IMR-90 (cell line): ENCODE measurements around the gene OR7G3. TPM values are rescaled to one million over a fixed set of nuclear protein-coding genes. Genes with fewer than 3 reads are reported as not detected.

Experiments
- ATAC-seq: fragments of 200-7000 bp; cut with Tn5 transposase; 2 replicates; pipeline ENCODE4 v1.9.1; 2020; ENCODE audit warnings: low read depth, mild to moderate bottlenecking, moderate library complexity
- BruUV-seq: library from RNA; stranded (reverse); fragments of 400-500 nt; replicated peaks from 2 replicates; lab custom pipeline; 2021; lab: Mats Ljungman, UMichigan
- CTCF ChIA-PET: fragments of 300-600 bp; formaldehyde crosslinking; extraction: SDS; loops from one replicate; lab custom pipeline; 2021; ENCODE audit warnings: antibody characterized with exemption; lab: Yijun Ruan, JAX
- POLR2A ChIA-PET: fragments of 300-600 bp; sonication (Branson Sonifier 250); formaldehyde crosslinking; loops from one replicate; lab custom pipeline; 2022; ENCODE audit warnings: antibody characterized with exemption; ENCODE audit not compliant: unreplicated experiment; lab: Charles Lee
- DNase-seq: peaks from one replicate; pipeline ENCODE4 v3.0.0; 2013
- H2AFZ ChIP-seq: replicated peaks from 2 replicates; pipeline ENCODE3; 2013; ENCODE audit warnings: low read length, mild to moderate bottlenecking; ENCODE audit not compliant: poor library complexity
- H2AK5ac ChIP-seq: 2 replicates; pipeline ENCODE4 v1.6.1; 2013; ENCODE audit warnings: low read depth, low read length, inconsistent platforms
- H2AK9ac ChIP-seq: replicated peaks from 2 replicates; pipeline ENCODE3; 2013; ENCODE audit warnings: mild to moderate bottlenecking, low read depth, low read length, moderate library complexity; ENCODE audit not compliant: poor library complexity
- H2BK120ac ChIP-seq: 2 replicates; pipeline ENCODE4 v1.6.1; 2013; ENCODE audit warnings: low read depth, low read length, inconsistent platforms
- H2BK15ac ChIP-seq: 3 replicates; pipeline ENCODE4 v1.6.1; 2013; ENCODE audit warnings: low read depth, low read length, inconsistent platforms
- H2BK20ac ChIP-seq: 2 replicates; pipeline ENCODE4 v1.6.1; 2013; ENCODE audit warnings: low read depth, mild to moderate bottlenecking, inconsistent platforms, low read length, moderate library complexity
- H2BK5ac ChIP-seq: 2 replicates; pipeline ENCODE4 v1.6.1; 2013; ENCODE audit warnings: mild to moderate bottlenecking, low read depth, low read length, inconsistent platforms; ENCODE audit not compliant: poor library complexity, severe bottlenecking
- H3K14ac ChIP-seq: replicated peaks from 2 replicates; pipeline ENCODE4 v1.6.1; 2013; ENCODE audit warnings: low read depth, low read length, inconsistent platforms
- H3K18ac ChIP-seq: 2 replicates; pipeline ENCODE4 v1.6.1; 2013; ENCODE audit warnings: low read depth, low read length, control low read depth
- H3K23ac ChIP-seq: 2 replicates; pipeline ENCODE4 v1.6.1; 2013; ENCODE audit warnings: low read depth, low read length, inconsistent platforms
- H3K27ac ChIP-seq: 2 replicates; pipeline ENCODE4 v1.5.1; 2013; ENCODE audit warnings: mild to moderate bottlenecking, control low read depth, low read length; ENCODE audit not compliant: insufficient read depth
- H3K27me3 ChIP-seq: 2 replicates; pipeline ENCODE4 v1.6.1; 2013; ENCODE audit warnings: low read length; ENCODE audit not compliant: control insufficient read depth, insufficient read depth
- H3K36me3 ChIP-seq: 2 replicates; pipeline ENCODE4 v1.6.1; 2013; ENCODE audit warnings: low read length, mixed read lengths; ENCODE audit not compliant: control insufficient read depth, insufficient read depth
- H3K4ac ChIP-seq: 2 replicates; pipeline ENCODE4 v1.6.1; 2013; ENCODE audit warnings: low read depth, low read length, inconsistent platforms
- H3K4me1 ChIP-seq: 2 replicates; pipeline ENCODE4 v1.6.1; 2013; ENCODE audit warnings: low read length, mixed read lengths; ENCODE audit not compliant: control insufficient read depth, insufficient read depth
- H3K4me2 ChIP-seq: 2 replicates; pipeline ENCODE4 v1.6.1; 2013; ENCODE audit warnings: low read depth, mild to moderate bottlenecking, control low read depth, low read length, moderate library complexity
- H3K4me3 ChIP-seq: 2 replicates; pipeline ENCODE4 v1.5.1; 2013; ENCODE audit warnings: low read depth, mild to moderate bottlenecking, control low read depth, low read length, moderate library complexity; ENCODE audit not compliant: insufficient read depth
- H3K56ac ChIP-seq: 2 replicates; pipeline ENCODE4 v1.6.1; 2013; ENCODE audit warnings: low read length, inconsistent platforms; ENCODE audit not compliant: insufficient read depth; ENCODE audit errors: extremely low read depth
- H3K79me1 ChIP-seq, 2 experiments: 2 replicates each; pipeline ENCODE4 v1.6.1; 2013; ENCODE audit warnings: low read length in 2 of 2, inconsistent platforms in 1 of 2, low read depth in 1 of 2
- H3K9ac ChIP-seq: 2 replicates; pipeline ENCODE4 v1.6.1; 2013; ENCODE audit warnings: low read depth, low read length, control low read depth
- H3K9me1 ChIP-seq: 2 replicates; pipeline ENCODE4 v1.6.1; 2013; ENCODE audit warnings: low read length, inconsistent platforms; ENCODE audit not compliant: insufficient read depth
- H3K9me3 ChIP-seq: 2 replicates; pipeline ENCODE4 v1.6.1; 2013; ENCODE audit warnings: low read length; ENCODE audit not compliant: control insufficient read depth, insufficient read depth
- H4K20me1 ChIP-seq: 2 replicates; pipeline ENCODE4 v1.6.1; 2013; ENCODE audit warnings: low read length, inconsistent platforms; ENCODE audit not compliant: insufficient read depth
- H4K5ac ChIP-seq: 2 replicates; pipeline ENCODE4 v1.6.1; 2013; ENCODE audit warnings: mild to moderate bottlenecking, low read depth, low read length, control low read depth
- H4K8ac ChIP-seq, 2 experiments: 2 replicates each; pipeline ENCODE4 v1.6.1; 2013; ENCODE audit warnings: low read depth in 2 of 2, low read length in 2 of 2, control low read depth in 1 of 2, inconsistent platforms in 1 of 2
- H4K91ac ChIP-seq: 2 replicates; pipeline ENCODE4 v1.6.1; 2013; ENCODE audit warnings: low read depth, low read length, inconsistent platforms; ENCODE audit not compliant: insufficient read depth
- BHLHE40 ChIP-seq: fragments of 150-350 bp; IDR thresholded peaks from 2 replicates; pipeline ENCODE4 v1.6.1; 2016; ENCODE audit warnings: mild to moderate bottlenecking, low read depth, low read length
- CHD1 ChIP-seq: IDR thresholded peaks from 2 replicates; pipeline ENCODE4 v1.6.1; 2012; ENCODE audit warnings: low read depth, low read length, improper control_type of control experiment
- CTCF ChIP-seq: conservative IDR thresholded peaks from 2 replicates; pipeline ENCODE4 v1.5.1; 2012; ENCODE audit warnings: mild to moderate bottlenecking, low read depth, low read length, improper control_type of control experiment
- MAFK ChIP-seq: IDR thresholded peaks from 2 replicates; pipeline ENCODE4 v1.6.1; 2012; ENCODE audit warnings: low read depth, low read length, improper control_type of control experiment
- NFE2L2 ChIP-seq: fragments of 150-350 bp; IDR thresholded peaks from 2 replicates; pipeline ENCODE4 v1.6.1; 2016; ENCODE audit warnings: low read depth, mild to moderate bottlenecking, low read length
- RAD21 ChIP-seq: IDR thresholded peaks from 2 replicates; pipeline ENCODE4 v1.6.1; 2012; ENCODE audit warnings: low read length, improper control_type of control experiment
- RCOR1 ChIP-seq: IDR thresholded peaks from 2 replicates; pipeline ENCODE4 v1.6.1; 2012; ENCODE audit warnings: mild to moderate bottlenecking, low read length, improper control_type of control experiment; ENCODE audit not compliant: insufficient replicate concordance
- SMC3 ChIP-seq: fragments of 150-350 bp; IDR thresholded peaks from 2 replicates; pipeline ENCODE4 v1.6.1; 2016; ENCODE audit warnings: low read depth, mild to moderate bottlenecking, antibody characterized with exemption, low read length, moderate library complexity
- WGBS, 2 experiments: methylation state at CpG; one replicate each; pipeline versions ENCODE4 v1.1.5 to v1.1.7; 2013; ENCODE audit warnings: missing lambda C conversion rate in 2 of 2; ENCODE audit not compliant: insufficient read length in 1 of 2; ENCODE audit errors: extremely low coverage in 2 of 2; 5-methylcytosine and 5-hydroxymethylcytosine counted together
- dilution Hi-C: fragments of 300-500 bp; cut with HindIII; formaldehyde crosslinking; loops from one replicate; pipeline ENCODE4 v1.14.3; 2018; ENCODE audit warnings: low sequenced_read_pairs; ENCODE audit not compliant: unreplicated experiment
- in situ Hi-C: fragments of 300-500 bp; cut with MboI; formaldehyde crosslinking; loops from 3 replicates; pipeline ENCODE4 v1.14.3; 2019; ENCODE audit warnings: low sequenced_read_pairs, inconsistent platforms, mixed read lengths
- intact Hi-C: fragments of 100-400 bp; cut with micrococcal nuclease; formaldehyde crosslinking; loops from 2 replicates; pipeline ENCODE4 v1.10.0; 2022
- polyA plus RNA-seq, 3 experiments: library from polyadenylated mRNA; depleted of rRNA; stranded (reverse); fragments of >200 nt; gene quantifications; 2 replicates each; pipeline ENCODE4 v1.2.3, GENCODE V29; 2012; ENCODE audit warnings: low replicate concordance in 1 of 3
- total RNA-seq: library from RNA; depleted of rRNA; stranded (reverse); fragments of >200 nt; gene quantifications from 2 replicates; pipeline ENCODE4 v1.2.3, GENCODE V29; 2012

The OR7G3 gene
- total and polyA plus RNA-seq, 2 of the 4 experiments (the other 2 are of a cell fraction) = not detected

GRCh38 chr19:9161427-9161826, 34.7 kb upstream of the OR7G3 start:
- H2AK5ac ChIP-seq = no peak overlapping the region
- no peaks in the 10 kb centered on the region for H3K27me3 ChIP-seq
- no peak overlapping the region for H2BK15ac ChIP-seq
- peaks cover 74% of the 10 kb centered on the region for H3K36me3 ChIP-seq
- WGBS, 2 experiments = 88% methylated on average over 5 of the region's 12 CpGs; no CpG with 5 or more reads in 1 of the 2 experiments
- no peak overlapping the region for H3K9ac ChIP-seq
- TF ChIP-seq CTCF = no peak
- TF ChIP-seq SMC3 = no peak
- no peak for TF ChIP-seq RCOR1
- no peak for TF ChIP-seq RAD21
- TF ChIP-seq CHD1 = no peak
- no peak for TF ChIP-seq MAFK
- no peak for TF ChIP-seq BHLHE40
- no peak for TF ChIP-seq NFE2L2
- ChIA-PET CTCF (no interaction called here), POLR2A (no interaction called here)
- H3K4ac ChIP-seq = no peak overlapping the region
- no peak overlapping the region for H2AFZ ChIP-seq
- peaks cover 2% of the 10 kb centered on the region; the same call in 1 of the 2 replicates for H3K4me1 ChIP-seq
- no peak overlapping the region for H4K8ac ChIP-seq
- in situ Hi-C loops = no loop called here
- H2BK120ac ChIP-seq = no peak overlapping the region
- H2BK20ac ChIP-seq = no peak overlapping the region
- H3K18ac ChIP-seq = no peak overlapping the region
- peaks cover 59% of the 10 kb centered on the region for H3K9me3 ChIP-seq
- dilution Hi-C loops = no loop called here
- no TSS peak for BruUV-seq
- intact Hi-C loops = no loop called here
- no peak overlapping the region for H2AK9ac ChIP-seq
- no peak overlapping the region for H3K56ac ChIP-seq
- H3K4me2 ChIP-seq = no peak overlapping the region
- no peak overlapping the region for H2BK5ac ChIP-seq
- H4K20me1 ChIP-seq = no peaks in the 10 kb centered on the region; the same call in none of the 2 replicates
- no peak for ATAC-seq
- H4K91ac ChIP-seq = no peak overlapping the region
- H3K9me1 ChIP-seq = no peaks in the 10 kb centered on the region
- H3K4me3 ChIP-seq = no peak overlapping the region
- H3K14ac ChIP-seq = no peak overlapping the region
- H3K79me1 ChIP-seq = peaks cover 0 to 21% of the 10 kb centered on the region in 2 experiments; a peak in 2 of 4 replicates
- no peak overlapping the region for H3K27ac ChIP-seq
- no peak overlapping the region for H3K23ac ChIP-seq
- H4K5ac ChIP-seq = no peak overlapping the region
- no peak for DNase-seq
